Breast epithelium (tissue), 3 donors: Measurements from ENCODE around the gene DGKI.

Experiments
- CTCF ChIP-seq, 3 donors: fragments of 450-650 bp; IDR thresholded peaks; one replicate each; pipeline ENCODE4 v1.5.1; 2016 to 2017; ENCODE audit warnings: antibody characterized with exemption in 3 of 3, mild to moderate bottlenecking in 3 of 3, moderate library complexity in 3 of 3
- POLR2A ChIP-seq: fragments of 450-650 bp; IDR thresholded peaks from one replicate; pipeline ENCODE4 v1.6.1; 2016; ENCODE audit warnings: antibody characterized with exemption, mild to moderate bottlenecking, moderate library complexity
- POLR2AphosphoS5 ChIP-seq, 3 donors: sonication (generic); formaldehyde crosslinking; IDR thresholded peaks; one replicate each; pipeline ENCODE4 v1.6.1; 2017; ENCODE audit warnings: antibody characterized with exemption in 3 of 3

- TF ChIP-seq CTCF (IDR thresholded peaks at IDR 0.05) (no peak), POLR2A (no peak), POLR2AphosphoS5 (IDR thresholded peaks at IDR 0.05) (no peak)
Measured at GRCh38 chr7:137804836-137805235, 41.9 kb downstream of the DGKI start.
